Measurements from ENCODE around the gene OR2T10. TPM values are rescaled to one million over a fixed set of nuclear protein-coding genes. Genes with fewer than 3 reads are reported as not detected.

The OR2T10 gene
- total RNA-seq, 4 donors from 2014 or later: not detected

DNA sequence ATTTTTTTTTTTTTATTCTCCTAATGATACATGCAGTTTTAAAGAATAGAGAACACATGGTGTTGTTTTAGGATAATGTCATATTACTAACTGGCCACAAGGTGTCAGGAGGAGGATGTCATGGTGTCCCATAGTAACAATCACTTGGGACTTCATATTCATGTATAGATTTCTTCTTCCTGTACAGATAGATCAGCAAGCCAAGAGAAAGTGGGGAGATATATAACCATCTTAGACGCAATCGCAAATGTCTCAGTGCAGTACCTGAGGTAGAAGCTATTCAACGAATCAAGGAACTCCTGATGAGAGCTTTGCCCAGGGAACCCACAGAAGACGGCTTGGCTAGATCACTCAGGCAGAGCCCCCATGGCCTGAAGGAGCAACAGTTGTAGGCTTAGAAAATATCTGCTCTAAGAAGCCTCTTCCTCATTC is 25.1 kb upstream of the OR2T10 start:
- Histone ChIP-seq H3K36me3 (no peaks in the 10 kb centered on the region), H3K4me3 (no peak overlapping the region), H3K27me3 (no peaks in the 10 kb centered on the region), H3K27ac (no peak overlapping the region), H3K4me1 (no peaks in the 10 kb centered on the region), H3K9me3 (no peaks in the 10 kb centered on the region)
- no peak for DNase-seq
- intact Hi-C loops (cut with DNase I): no loop called here
- WGBS, 2 donors: 57 to 62% methylated on average over 4 of the region's 4 CpGs
- TF ChIP-seq CTCF (IDR thresholded peaks at IDR 0.05) (peak; percentile 12 to 58 (median 40)), POLR2A (IDR thresholded peaks at IDR 0.05) (no peak)

GRCh38 chr1:248621770-248622169 is 24.3 kb upstream of the OR2T10 start:
- H3K4me1 ChIP-seq: no peaks in the 10 kb centered on the region
- no peak overlapping the region for H3K27ac ChIP-seq
- intact Hi-C loops (cut with DNase I): no loop called here
- no peaks in the 10 kb centered on the region for H3K9me3 ChIP-seq
- no peak overlapping the region for H3K4me3 ChIP-seq
- WGBS, 2 donors: 52 to 54% methylated on average over 7 of the region's 7 CpGs
- TF ChIP-seq POLR2A (IDR thresholded peaks at IDR 0.05) (no peak), CTCF (IDR thresholded peaks at IDR 0.05) (no peak)
- no peak for DNase-seq
- H3K27me3 ChIP-seq: no peaks in the 10 kb centered on the region
- no peaks in the 10 kb centered on the region for H3K36me3 ChIP-seq

- DNase-seq: no peak
- TF ChIP-seq CTCF (IDR thresholded peaks at IDR 0.05) (peak in 5 of 6 experiments; percentile 10 to 56 (median 55)), POLR2A (IDR thresholded peaks at IDR 0.05) (no peak)
- H3K4me1 ChIP-seq: no peaks in the 10 kb centered on the region
- no peaks in the 10 kb centered on the region for H3K36me3 ChIP-seq
- WGBS, 2 donors: 1 to 2% methylated on average over 3 of the region's 3 CpGs
- intact Hi-C loops (cut with DNase I): no loop called here
- no peak overlapping the region for H3K27ac ChIP-seq
- H3K27me3 ChIP-seq: no peaks in the 10 kb centered on the region
- H3K4me3 ChIP-seq: no peak overlapping the region
- no peaks in the 10 kb centered on the region for H3K9me3 ChIP-seq
Measured at GRCh38 chr1:248618878-248619277, 21.4 kb upstream of the OR2T10 start.

- 61 to 65% methylated on average over 7 of the region's 7 CpGs for WGBS, 2 donors
- Histone ChIP-seq H3K27ac (no peak overlapping the region), H3K4me1 (no peaks in the 10 kb centered on the region), H3K4me3 (no peak overlapping the region), H3K9me3 (no peaks in the 10 kb centered on the region), H3K27me3 (no peaks in the 10 kb centered on the region), H3K36me3 (no peaks in the 10 kb centered on the region)
- TF ChIP-seq POLR2A (IDR thresholded peaks at IDR 0.05) (no peak), CTCF (IDR thresholded peaks at IDR 0.05) (no peak)
- intact Hi-C loops (cut with DNase I): no loop called here
- no peak for DNase-seq
Measured at GRCh38 chr1:248618119-248618518, 20.6 kb upstream of the OR2T10 start.

GRCh38 chr1:248613742-248614141 is 16.2 kb upstream of the OR2T10 start:
- TF ChIP-seq POLR2A (IDR thresholded peaks at IDR 0.05) (no peak), CTCF (IDR thresholded peaks at IDR 0.05) (no peak)
- H3K27me3 ChIP-seq: no peaks in the 10 kb centered on the region
- intact Hi-C loops (cut with DNase I): no loop called here
- 43 to 74% methylated on average over 1 of the region's 1 CpG for WGBS, 2 donors
- H3K27ac ChIP-seq: no peak overlapping the region
- no peaks in the 10 kb centered on the region for H3K4me1 ChIP-seq
- no peak overlapping the region for H3K4me3 ChIP-seq
- no peaks in the 10 kb centered on the region for H3K36me3 ChIP-seq
- DNase-seq: no peak
- H3K9me3 ChIP-seq: no peaks in the 10 kb centered on the region
